Stimulated activated CD4-positive, alpha-beta T cell treated with anti-CD3 and anti-CD28 coated beads, Interleukin-1b, Interleukin-23, amount 100 ng/mL, for 48 hours (primary cell): ENCODE results near the gene FTCD.

ENCODE experiments used
- DNase-seq: peaks from one replicate; pipeline ENCODE4 v3.0.0-alpha.2; 2020

Gene FTCD

GRCh38 chr21:46136739-46137349 is 18.5 kb downstream of the FTCD start:
- DNase-seq = no peak

- no peak for DNase-seq
These were observed 19.5 kb downstream of the FTCD start for GRCh38 chr21:46135782-46136395.

- DNase-seq = no peak
These were observed 23.3 kb downstream of the FTCD start for GRCh38 chr21:46131838-46132651.

GRCh38 chr21:46131588-46131837 is 23.9 kb downstream of the FTCD start:
- DNase-seq = no peak

- DNase-seq = no peak
These were observed 24.4 kb downstream of the FTCD start for GRCh38 chr21:46130831-46131587.

GRCh38 chr21:46129846-46130651 is 25.3 kb downstream of the FTCD start:
- no peak for DNase-seq

GRCh38 chr21:46128933-46129571 is 26.3 kb downstream of the FTCD start:
- DNase-seq = no peak

GRCh38 chr21:46128106-46128932 is 27.1 kb downstream of the FTCD start:
- no peak for DNase-seq

GRCh38 chr21:46127239-46128105 is 27.9 kb downstream of the FTCD start:
- no peak for DNase-seq

GRCh38 chr21:46126309-46127238 is 28.8 kb downstream of the FTCD start:
- no peak for DNase-seq

- DNase-seq = no peak
These were observed 29.5 kb downstream of the FTCD start for GRCh38 chr21:46125846-46126301.

GRCh38 chr21:46124926-46125845 is 30.2 kb downstream of the FTCD start:
- no peak for DNase-seq

- no peak for DNase-seq
These were observed 31.1 kb downstream of the FTCD start for GRCh38 chr21:46124083-46124925.

- DNase-seq = no peak
These were observed 32.4 kb downstream of the FTCD start for GRCh38 chr21:46122758-46123683.

- DNase-seq = no peak
These were observed 33.1 kb downstream of the FTCD start for GRCh38 chr21:46122237-46122671.
